Stimulated activated CD4-positive, alpha-beta T cell treated with anti-CD3 and anti-CD28 coated beads, Interleukin-1b, Interleukin-23, amount 100 ng/mL, for 1 hour (primary cell): ENCODE results near the gene PPIB.
"Not testable (repeated sequence)": the region's sequence is repeated elsewhere in the genome, so short reads cannot be mapped to it uniquely, and the experiment has no call there.

ENCODE experiments used
- DNase-seq, 2 donors: peaks; one replicate each; pipeline ENCODE4 v3.0.0-alpha.2; 2020; ENCODE audit warnings: low read depth in 2 of 2

Gene PPIB

GRCh38 chr15:64110108-64110701 lies 52.6 kb downstream of the PPIB start:
- not testable (repeated sequence) for DNase-seq

GRCh38 chr15:64107337-64107736 lies 55.5 kb downstream of the PPIB start:
- DNase-seq: no peak
